PFSK-1 (cell line): ENCODE measurements around the gene BAHCC1.

ENCODE experiments used
- FOXP2 ChIP-seq: optimal IDR thresholded peaks from 2 replicates; pipeline ENCODE3; 2011; ENCODE audit warnings: borderline replicate concordance, control low read depth, inconsistent platforms; ENCODE audit not compliant: insufficient read depth; ENCODE audit errors: extremely low read length, extremely low read depth
- POLR2AphosphoS5 ChIP-seq: IDR thresholded peaks from 2 replicates; pipeline ENCODE4 v1.6.1; 2012; ENCODE audit warnings: low read depth, mild to moderate bottlenecking, control low read depth, low read length, moderate library complexity
- SIN3A ChIP-seq: IDR thresholded peaks from 2 replicates; pipeline ENCODE4 v1.6.1; 2012; ENCODE audit warnings: mild to moderate bottlenecking, low read length, moderate library complexity, borderline replicate concordance; ENCODE audit not compliant: insufficient read depth
- TAF1 ChIP-seq: IDR thresholded peaks from 2 replicates; pipeline ENCODE4 v1.6.1; 2012; ENCODE audit warnings: low read length, control low read depth, borderline replicate concordance; ENCODE audit not compliant: insufficient read depth
- TF ChIP-seq, protein P1 (sequence below), 2 experiments: IDR thresholded peaks; 2 replicates each; pipeline versions ENCODE4 v1.6.1 to v1.8.0; 2011 to 2012; ENCODE audit warnings: low read depth in 2 of 2, low read length in 2 of 2, control low read depth in 1 of 2, inconsistent platforms in 1 of 2, mild to moderate bottlenecking in 1 of 2, moderate library complexity in 1 of 2; ENCODE audit not compliant: insufficient read depth in 1 of 2

GRCh38 chr17:81371910-81372760 lies 23.1 kb upstream of the BAHCC1 start:
- TF ChIP-seq POLR2AphosphoS5 (no peak), SIN3A (no peak), TAF1 (no peak), FOXP2 (no peak)
- TF ChIP-seq, protein P1, sequence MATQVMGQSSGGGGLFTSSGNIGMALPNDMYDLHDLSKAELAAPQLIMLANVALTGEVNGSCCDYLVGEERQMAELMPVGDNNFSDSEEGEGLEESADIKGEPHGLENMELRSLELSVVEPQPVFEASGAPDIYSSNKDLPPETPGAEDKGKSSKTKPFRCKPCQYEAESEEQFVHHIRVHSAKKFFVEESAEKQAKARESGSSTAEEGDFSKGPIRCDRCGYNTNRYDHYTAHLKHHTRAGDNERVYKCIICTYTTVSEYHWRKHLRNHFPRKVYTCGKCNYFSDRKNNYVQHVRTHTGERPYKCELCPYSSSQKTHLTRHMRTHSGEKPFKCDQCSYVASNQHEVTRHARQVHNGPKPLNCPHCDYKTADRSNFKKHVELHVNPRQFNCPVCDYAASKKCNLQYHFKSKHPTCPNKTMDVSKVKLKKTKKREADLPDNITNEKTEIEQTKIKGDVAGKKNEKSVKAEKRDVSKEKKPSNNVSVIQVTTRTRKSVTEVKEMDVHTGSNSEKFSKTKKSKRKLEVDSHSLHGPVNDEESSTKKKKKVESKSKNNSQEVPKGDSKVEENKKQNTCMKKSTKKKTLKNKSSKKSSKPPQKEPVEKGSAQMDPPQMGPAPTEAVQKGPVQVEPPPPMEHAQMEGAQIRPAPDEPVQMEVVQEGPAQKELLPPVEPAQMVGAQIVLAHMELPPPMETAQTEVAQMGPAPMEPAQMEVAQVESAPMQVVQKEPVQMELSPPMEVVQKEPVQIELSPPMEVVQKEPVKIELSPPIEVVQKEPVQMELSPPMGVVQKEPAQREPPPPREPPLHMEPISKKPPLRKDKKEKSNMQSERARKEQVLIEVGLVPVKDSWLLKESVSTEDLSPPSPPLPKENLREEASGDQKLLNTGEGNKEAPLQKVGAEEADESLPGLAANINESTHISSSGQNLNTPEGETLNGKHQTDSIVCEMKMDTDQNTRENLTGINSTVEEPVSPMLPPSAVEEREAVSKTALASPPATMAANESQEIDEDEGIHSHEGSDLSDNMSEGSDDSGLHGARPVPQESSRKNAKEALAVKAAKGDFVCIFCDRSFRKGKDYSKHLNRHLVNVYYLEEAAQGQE (IDR thresholded peaks at IDR 0.05; ENCODE audit: insufficient read depth in 1 of 2, low read depth in 2 of 2, low read length in 2 of 2): no peak
